NB4 (cell line): ENCODE measurements around the gene XCR1.
"Not testable (repeated sequence)": the region's sequence is repeated elsewhere in the genome, so short reads cannot be mapped to it uniquely, and the experiment has no call there.

Experiments
- DNase-seq: peaks from one replicate; pipeline ENCODE4 v3.0.0; 2010; ENCODE audit warnings: low read depth
- H3K4me3 ChIP-seq: one replicate; pipeline ENCODE4 v1.5.1; 2011; ENCODE audit warnings: mild to moderate bottlenecking, low read depth, low read length, moderate library complexity
- MAX ChIP-seq: IDR thresholded peaks from 2 replicates; pipeline ENCODE4 v1.6.1; 2011; ENCODE audit warnings: low read depth, low read length
- MYC ChIP-seq: IDR thresholded peaks from 2 replicates; pipeline ENCODE4 v1.6.1; 2011; ENCODE audit warnings: low read depth, low read length
- POLR2A ChIP-seq: IDR thresholded peaks from 2 replicates; pipeline ENCODE4 v1.6.1; 2011; ENCODE audit warnings: mild to moderate bottlenecking; ENCODE audit not compliant: insufficient read length; ENCODE audit errors: extremely low read depth
- TF ChIP-seq, protein P1 (sequence below): IDR thresholded peaks from one replicate; pipeline ENCODE4 v1.5.1; 2012; ENCODE audit warnings: low read depth, low read length

Gene XCR1

DNA sequence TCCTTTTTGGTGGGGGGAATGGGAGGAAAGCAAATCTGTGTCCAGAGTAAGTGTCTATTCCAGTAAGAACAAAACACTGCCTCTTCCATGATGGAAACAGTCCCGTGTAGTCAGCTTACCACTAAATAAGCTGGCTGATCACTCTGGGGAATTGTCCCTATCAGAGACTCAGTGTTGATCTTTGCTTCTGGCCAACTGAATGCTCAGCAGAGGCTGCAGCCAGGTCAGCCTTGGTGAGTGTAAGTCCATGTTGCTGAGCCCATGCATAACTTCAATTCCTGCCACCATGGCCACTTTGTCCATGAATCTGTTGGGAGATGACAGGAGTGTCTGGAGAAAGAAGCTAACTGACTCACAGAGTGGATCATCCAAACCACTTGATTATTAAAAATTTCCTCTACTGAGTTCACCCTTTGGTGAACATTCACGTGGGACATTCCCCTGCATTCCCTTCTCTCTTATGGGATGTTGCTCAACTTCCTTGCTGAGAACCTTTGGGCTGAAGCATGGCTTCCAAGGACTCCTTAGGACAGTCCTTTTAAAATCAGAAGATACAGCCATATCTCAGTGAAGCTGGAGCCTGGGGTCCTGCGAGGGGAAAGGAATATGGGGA lies 33.9 kb upstream of the XCR1 start:
- no peak for DNase-seq
- no peak for TF ChIP-seq MYC
- TF ChIP-seq POLR2A: no peak
- TF ChIP-seq MAX: no peak
- TF ChIP-seq, protein P1, sequence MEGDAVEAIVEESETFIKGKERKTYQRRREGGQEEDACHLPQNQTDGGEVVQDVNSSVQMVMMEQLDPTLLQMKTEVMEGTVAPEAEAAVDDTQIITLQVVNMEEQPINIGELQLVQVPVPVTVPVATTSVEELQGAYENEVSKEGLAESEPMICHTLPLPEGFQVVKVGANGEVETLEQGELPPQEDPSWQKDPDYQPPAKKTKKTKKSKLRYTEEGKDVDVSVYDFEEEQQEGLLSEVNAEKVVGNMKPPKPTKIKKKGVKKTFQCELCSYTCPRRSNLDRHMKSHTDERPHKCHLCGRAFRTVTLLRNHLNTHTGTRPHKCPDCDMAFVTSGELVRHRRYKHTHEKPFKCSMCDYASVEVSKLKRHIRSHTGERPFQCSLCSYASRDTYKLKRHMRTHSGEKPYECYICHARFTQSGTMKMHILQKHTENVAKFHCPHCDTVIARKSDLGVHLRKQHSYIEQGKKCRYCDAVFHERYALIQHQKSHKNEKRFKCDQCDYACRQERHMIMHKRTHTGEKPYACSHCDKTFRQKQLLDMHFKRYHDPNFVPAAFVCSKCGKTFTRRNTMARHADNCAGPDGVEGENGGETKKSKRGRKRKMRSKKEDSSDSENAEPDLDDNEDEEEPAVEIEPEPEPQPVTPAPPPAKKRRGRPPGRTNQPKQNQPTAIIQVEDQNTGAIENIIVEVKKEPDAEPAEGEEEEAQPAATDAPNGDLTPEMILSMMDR: no peak
- H3K4me3 ChIP-seq: no peak overlapping the region

- H3K4me3 ChIP-seq: no peak overlapping the region
- DNase-seq: no peak
- TF ChIP-seq, protein P1: no peak
- TF ChIP-seq MYC (no peak), MAX (no peak), POLR2A (no peak)
These were observed 33.3 kb upstream of the XCR1 start for GRCh38 chr3:46060551-46060950.

DNA sequence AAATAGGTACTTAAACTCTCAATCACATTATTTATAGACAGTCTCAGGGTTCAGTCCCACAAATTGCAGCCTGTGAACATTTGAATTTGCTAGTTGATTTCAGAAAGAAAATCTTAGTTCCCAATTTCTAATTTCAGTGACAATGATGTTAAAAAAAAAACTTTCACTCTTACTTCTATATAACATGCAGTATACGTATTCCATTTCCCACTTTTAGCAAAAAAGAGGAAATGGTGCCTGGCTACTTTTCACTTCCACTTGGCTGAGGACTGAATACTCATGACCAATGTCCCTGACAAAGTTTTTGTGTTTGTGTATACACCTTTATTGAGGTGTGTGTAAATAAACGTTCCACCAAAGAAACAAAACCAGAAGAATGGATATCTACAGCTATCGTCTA lies 32.1 kb upstream of the XCR1 start:
- no peak overlapping the region for H3K4me3 ChIP-seq
- TF ChIP-seq POLR2A: no peak
- no peak for TF ChIP-seq MAX
- no peak for TF ChIP-seq MYC
- TF ChIP-seq, protein P1: no peak
- DNase-seq: peak; percentile 26

DNA sequence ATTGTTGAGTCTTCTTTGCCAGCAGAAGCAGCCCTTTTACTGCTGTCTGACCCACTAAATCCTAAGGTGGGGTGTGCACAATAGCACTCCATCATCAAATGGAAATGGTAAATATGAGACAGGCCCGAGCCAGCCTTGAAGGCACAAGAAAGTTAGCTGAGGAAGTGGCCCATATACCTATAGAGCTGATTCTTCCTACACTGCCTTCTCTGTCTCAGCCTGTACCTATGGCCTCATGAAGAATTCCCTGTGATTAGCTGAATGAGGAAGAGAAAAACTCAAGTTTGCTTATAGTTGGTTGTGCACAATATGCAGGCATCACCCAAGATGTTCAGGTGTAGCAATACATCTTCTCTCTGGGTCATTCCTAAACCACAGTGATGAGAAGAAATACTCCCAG lies 31.7 kb upstream of the XCR1 start:
- TF ChIP-seq MAX (no peak), MYC (no peak), POLR2A (no peak)
- TF ChIP-seq, protein P1: no peak
- no peak for DNase-seq
- H3K4me3 ChIP-seq: no peak overlapping the region

- TF ChIP-seq MAX: no peak
- no peak for DNase-seq
- no peak overlapping the region for H3K4me3 ChIP-seq
These were observed 30.4 kb upstream of the XCR1 start for GRCh38 chr3:46057716-46058115.

DNA sequence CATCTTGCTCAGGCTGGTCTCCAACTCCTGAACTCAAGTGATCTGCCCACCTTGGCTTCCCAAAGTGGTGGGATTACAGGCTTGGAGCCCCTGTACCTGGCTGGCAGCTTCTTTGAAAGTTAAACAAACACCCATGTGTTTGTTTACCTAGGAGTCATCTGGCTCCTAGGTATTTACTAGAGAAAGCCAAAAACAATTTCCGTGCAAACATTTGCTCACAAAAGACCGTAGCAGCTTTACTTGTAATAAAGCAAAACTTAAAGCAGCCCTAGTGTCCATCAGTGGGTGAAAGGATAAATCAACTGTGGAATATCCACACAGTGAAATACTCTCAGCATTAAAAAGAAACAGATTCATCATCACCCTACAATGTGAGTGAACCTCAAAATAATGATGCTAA lies 29.4 kb upstream of the XCR1 start:
- H3K4me3 ChIP-seq: no peak overlapping the region
- no peak for DNase-seq
- TF ChIP-seq MYC: no peak
- TF ChIP-seq MAX: no peak
- no peak for TF ChIP-seq POLR2A
- TF ChIP-seq, protein P1: no peak

- DNase-seq, H3K4me3 ChIP-seq: not testable (repeated sequence)
These were observed 26.7 kb upstream of the XCR1 start for GRCh38 chr3:46053761-46054515.

DNA sequence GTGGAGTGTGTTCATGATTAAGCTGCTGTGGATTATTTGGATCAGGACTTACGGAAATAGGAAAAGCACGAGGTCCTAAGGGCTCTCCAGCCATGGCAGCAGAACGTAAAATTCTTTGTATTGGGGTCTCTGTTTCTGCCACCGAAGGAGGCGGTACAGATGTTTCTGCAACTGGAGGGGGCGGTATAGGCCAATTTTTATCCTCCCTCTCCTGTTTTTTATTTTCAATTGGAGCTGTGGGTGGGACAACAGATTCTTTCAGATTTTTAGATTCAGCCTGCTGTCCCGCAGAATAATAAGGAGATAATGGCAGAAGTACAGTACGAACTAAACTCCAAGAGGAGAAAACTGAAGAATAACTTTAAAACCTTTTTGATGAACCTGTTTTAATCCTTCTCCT lies 26.0 kb upstream of the XCR1 start:
- H3K4me3 ChIP-seq, DNase-seq: not testable (repeated sequence)
